NT2/D1 (cell line): ENCODE data around the gene SP2.

Experiments used
- SUZ12 ChIP-seq: IDR thresholded peaks from 2 replicates; pipeline ENCODE4 v1.6.1; 2011; ENCODE audit not compliant: insufficient read length, insufficient read depth; ENCODE audit errors: extremely low read depth
- ZNF274 ChIP-seq: IDR thresholded peaks from 2 replicates; pipeline ENCODE4 v1.6.1; 2011; ENCODE audit warnings: mild to moderate bottlenecking, low read depth, low read length

DNA sequence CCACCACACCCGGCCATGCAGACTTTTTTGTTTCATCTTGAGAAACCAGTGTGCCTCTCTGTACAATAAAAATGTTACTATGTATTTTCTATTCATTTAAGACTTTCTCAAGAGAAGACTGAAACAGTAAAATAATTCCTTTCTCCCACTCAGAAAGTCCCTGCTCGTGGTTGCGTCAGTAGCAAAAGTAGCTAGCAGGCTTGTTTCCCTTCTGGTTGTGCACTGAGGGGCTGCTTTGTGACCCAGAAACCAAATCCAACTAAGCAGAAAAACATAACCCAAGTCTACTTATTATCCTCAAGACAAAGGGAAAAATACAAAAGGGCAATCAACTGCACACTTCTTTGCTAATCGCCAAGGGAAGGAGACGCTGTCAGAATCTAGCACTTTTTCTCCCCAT lies 41.9 kb downstream of the SP2 start:
- TF ChIP-seq ZNF274 (no peak), SUZ12 (no peak)
